A549 treated with RU486 at 1 μM for 4 hours (cell line): ENCODE measurements around the gene SCN3B. TPM values are rescaled to one million over a fixed set of nuclear protein-coding genes. Genes with fewer than 3 reads are reported as not detected.

Source experiments
- total RNA-seq: library from RNA; stranded (reverse); fragments of 200-300 nt; extraction: Qiagen RNA extraction; gene quantifications from 5 replicates; pipeline ENCODE4 v1.2.3, GENCODE V29; 2022; ENCODE audit warnings: low read depth

Gene SCN3B, protein sequence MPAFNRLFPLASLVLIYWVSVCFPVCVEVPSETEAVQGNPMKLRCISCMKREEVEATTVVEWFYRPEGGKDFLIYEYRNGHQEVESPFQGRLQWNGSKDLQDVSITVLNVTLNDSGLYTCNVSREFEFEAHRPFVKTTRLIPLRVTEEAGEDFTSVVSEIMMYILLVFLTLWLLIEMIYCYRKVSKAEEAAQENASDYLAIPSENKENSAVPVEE
- 0.10 to 0.16 TPM (median 0.11 TPM) in 5 replicates for total RNA-seq

DNA sequence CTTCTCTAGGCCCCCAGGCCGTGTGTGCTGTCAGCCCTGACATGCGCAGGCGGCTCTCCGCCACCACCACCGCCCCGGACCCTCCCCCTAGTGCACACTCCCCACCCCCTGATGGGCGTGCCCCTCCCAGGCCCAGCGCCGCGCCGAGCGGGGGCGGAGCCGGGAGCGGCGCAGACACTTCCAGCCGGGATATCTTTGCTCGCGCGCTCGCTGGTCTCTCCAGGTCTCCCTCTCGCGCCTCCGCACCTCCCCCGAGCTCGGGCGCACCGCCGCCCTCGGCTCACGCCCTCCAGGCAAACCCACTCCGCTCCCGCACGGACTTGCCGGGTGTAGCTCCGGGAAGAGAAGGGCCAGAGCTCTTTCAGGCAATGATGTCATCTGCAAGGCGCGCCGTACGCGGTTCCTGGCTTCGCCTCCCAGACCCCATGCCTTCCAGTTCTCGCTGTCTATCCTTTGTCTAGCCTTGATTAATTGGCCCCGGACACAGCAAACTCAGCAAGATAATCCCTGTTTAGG lies at the start of gene SCN3B:
Gene SCN3B, minus strand, starts transcription at position 59 of the 516 bp plus-strand sequence. CDS start 823 bp downstream, outside the sequence.

Other genes starting within 250 kb of the SCN3B start
- gene GRAMD1B, start 224.4 kb downstream of the SCN3B start, total RNA-seq, result 30.1 to 45.4 TPM (median 45.4 TPM) in 5 replicates
- 8.8 to 10.8 TPM (median 9.9 TPM) in 5 replicates for gene ZNF202, start 87.0 kb upstream of the SCN3B start, total RNA-seq
- not detected in 5 replicates for gene OR6X1, start 99.9 kb upstream of the SCN3B start, total RNA-seq
- gene OR6M1, start 151.7 kb upstream of the SCN3B start, total RNA-seq, result not detected in 5 replicates
- gene TMEM225, start 231.0 kb upstream of the SCN3B start, total RNA-seq, result not detected in 5 replicates
- gene OR8D4, start 247.5 kb upstream of the SCN3B start, total RNA-seq, result not detected in 5 replicates